ENCODE data around the gene LHFPL6.

The LHFPL6 gene

DNA sequence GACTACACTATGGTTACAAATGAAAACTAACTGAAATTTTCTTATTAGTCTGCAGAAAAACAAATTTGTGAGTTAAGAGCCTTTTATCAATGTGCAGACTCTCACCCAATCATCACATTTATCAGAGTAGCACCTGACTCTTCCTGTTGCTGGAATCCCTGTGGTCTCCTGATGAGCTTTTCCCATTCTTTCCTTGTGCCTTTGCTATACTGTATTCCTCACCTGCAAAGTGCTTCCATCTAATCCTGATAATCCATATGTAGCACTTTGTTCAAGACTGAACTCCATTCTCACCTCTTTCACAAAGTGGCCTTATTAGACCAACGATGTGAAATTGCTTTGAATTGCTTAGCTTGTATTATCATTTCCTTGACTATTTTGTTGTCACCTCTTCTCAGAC is 225.3 kb downstream of the LHFPL6 start:
- DNase-seq (ENCODE audit: low read depth) = no peak
- no peak overlapping the region for H3K4me3 ChIP-seq (ENCODE audit: control insufficient read depth, low read depth, low read length)
- TF ChIP-seq, protein P1, sequence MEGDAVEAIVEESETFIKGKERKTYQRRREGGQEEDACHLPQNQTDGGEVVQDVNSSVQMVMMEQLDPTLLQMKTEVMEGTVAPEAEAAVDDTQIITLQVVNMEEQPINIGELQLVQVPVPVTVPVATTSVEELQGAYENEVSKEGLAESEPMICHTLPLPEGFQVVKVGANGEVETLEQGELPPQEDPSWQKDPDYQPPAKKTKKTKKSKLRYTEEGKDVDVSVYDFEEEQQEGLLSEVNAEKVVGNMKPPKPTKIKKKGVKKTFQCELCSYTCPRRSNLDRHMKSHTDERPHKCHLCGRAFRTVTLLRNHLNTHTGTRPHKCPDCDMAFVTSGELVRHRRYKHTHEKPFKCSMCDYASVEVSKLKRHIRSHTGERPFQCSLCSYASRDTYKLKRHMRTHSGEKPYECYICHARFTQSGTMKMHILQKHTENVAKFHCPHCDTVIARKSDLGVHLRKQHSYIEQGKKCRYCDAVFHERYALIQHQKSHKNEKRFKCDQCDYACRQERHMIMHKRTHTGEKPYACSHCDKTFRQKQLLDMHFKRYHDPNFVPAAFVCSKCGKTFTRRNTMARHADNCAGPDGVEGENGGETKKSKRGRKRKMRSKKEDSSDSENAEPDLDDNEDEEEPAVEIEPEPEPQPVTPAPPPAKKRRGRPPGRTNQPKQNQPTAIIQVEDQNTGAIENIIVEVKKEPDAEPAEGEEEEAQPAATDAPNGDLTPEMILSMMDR (conservative IDR thresholded peaks at IDR 0.05; ENCODE audit: control insufficient read depth, insufficient read depth, low read depth, low read length) = no peak

DNA sequence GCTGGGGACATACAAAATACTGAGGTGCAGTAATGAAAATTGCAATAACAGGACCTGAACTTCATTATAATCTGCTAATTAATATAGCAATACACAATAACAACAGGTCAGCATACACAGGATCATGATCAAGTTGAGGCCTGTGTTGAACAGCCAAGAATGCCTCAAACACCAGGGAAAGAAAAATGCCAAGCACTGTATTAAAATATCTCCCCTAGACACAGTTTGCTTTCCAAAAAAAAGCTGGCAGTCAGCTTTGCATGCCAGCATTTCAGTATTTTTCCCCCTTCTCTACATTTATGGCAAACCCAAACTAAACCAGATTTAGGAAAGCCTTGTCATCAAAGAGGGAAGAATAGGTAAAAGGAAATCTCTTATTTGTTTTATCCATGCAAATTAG is 226.9 kb downstream of the LHFPL6 start:
- no peak for DNase-seq (ENCODE audit: low read depth)
- H3K4me3 ChIP-seq (ENCODE audit: control insufficient read depth, low read depth, low read length) = no peak overlapping the region
- TF ChIP-seq, protein P1 (conservative IDR thresholded peaks at IDR 0.05; ENCODE audit: control insufficient read depth, insufficient read depth, low read depth, low read length) = no peak

DNA sequence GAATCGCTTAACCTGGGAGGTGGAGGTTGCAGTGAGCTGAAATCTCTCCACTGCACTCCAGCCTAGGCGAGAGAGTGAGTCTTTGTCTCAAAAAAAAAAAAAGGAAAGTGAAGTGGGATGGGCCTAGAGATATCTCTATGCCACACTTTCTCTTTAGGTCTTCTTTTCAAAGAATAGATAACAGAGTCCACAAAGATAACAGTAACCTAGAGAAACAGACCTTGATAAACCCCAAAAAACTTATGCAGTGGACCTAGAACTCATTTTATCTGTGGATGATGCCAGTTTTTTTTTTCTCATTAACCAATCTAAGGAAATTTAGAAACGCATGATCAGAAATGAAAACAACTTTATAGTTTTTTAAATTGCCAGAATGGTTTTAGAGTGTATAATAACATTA is 227.4 kb downstream of the LHFPL6 start:
- no peak overlapping the region for H3K4me3 ChIP-seq (ENCODE audit: control insufficient read depth, low read depth, low read length)
- no peak for DNase-seq (ENCODE audit: low read depth)
- TF ChIP-seq, protein P1 (conservative IDR thresholded peaks at IDR 0.05; ENCODE audit: control insufficient read depth, insufficient read depth, low read depth, low read length) = no peak

DNA sequence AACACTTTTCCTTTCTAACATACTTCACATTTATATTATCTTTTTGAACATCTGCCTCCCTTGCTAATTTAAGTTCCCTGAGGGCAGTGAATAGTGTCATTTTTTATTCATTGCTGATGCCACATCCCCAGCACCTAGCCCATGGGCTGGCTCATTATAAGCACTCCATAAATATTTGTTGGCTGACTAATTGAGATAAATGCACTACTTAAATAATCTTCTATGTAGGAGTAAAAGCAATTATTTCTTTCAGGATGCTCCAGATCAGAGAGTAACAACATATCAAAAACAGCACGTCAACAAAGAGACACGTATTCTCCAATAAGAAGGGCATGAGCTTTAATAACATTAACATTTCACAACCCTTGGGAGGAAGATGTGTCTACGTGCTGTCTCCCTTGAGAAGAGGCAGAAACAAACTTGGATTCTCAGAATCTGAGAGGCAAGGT is 228.2 kb downstream of the LHFPL6 start:
- DNase-seq (ENCODE audit: low read depth) = no peak
- TF ChIP-seq, protein P1 (conservative IDR thresholded peaks at IDR 0.05; ENCODE audit: control insufficient read depth, insufficient read depth, low read depth, low read length) = no peak

DNA sequence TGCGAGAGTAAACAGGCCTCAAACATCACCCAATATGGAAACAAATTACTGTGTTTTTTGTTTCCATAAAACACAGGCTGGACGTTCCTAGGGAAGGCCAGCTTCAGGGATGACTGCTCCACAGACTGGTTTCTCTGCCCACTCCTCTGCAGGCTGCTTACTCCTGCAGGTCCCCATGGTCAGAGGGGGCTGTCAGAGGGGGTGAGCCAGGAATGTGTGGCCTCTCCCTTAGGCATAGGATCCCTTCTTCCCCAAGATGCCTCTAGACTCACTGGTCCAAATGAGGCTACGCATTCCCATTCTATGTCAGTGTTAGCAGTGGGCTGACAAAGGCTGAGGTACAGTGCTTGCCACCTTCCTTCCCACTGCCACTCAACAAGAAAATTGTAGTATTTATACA is 229.8 kb downstream of the LHFPL6 start:
- TF ChIP-seq, protein P1 (conservative IDR thresholded peaks at IDR 0.05; ENCODE audit: control insufficient read depth, insufficient read depth, low read depth, low read length) = no peak
- DNase-seq (ENCODE audit: low read depth) = no peak
- H3K4me3 ChIP-seq (ENCODE audit: control insufficient read depth, low read depth, low read length) = no peak overlapping the region

More for the DNA sequence above, 228.2 kb downstream of the LHFPL6 start:
- no peak overlapping the region for H3K4me3 ChIP-seq (ENCODE audit: control insufficient read depth, low read depth, low read length)

DNA sequence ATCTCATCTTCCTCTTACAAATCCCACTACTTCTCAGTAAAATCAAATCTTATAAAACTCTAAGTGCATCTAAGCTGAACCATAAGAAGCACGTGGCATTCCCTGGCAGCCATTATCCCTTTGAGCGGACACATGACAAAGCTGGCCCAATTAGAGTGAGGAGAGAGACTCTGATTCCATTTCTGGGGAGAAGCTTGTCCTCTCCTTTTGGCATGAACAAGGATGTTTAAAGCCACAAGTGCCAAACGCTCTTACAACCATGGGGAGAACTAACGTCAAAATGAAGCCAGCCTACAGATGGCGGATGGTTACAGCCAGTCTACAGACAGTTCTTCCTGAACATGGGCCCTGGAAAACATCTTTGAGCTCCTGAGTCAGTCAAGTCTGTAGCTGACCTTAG is 231.3 kb downstream of the LHFPL6 start:
- TF ChIP-seq, protein P1 (conservative IDR thresholded peaks at IDR 0.05; ENCODE audit: control insufficient read depth, insufficient read depth, low read depth, low read length) = no peak
- no peak for DNase-seq (ENCODE audit: low read depth)
- H3K4me3 ChIP-seq (ENCODE audit: control insufficient read depth, low read depth, low read length) = no peak overlapping the region

DNA sequence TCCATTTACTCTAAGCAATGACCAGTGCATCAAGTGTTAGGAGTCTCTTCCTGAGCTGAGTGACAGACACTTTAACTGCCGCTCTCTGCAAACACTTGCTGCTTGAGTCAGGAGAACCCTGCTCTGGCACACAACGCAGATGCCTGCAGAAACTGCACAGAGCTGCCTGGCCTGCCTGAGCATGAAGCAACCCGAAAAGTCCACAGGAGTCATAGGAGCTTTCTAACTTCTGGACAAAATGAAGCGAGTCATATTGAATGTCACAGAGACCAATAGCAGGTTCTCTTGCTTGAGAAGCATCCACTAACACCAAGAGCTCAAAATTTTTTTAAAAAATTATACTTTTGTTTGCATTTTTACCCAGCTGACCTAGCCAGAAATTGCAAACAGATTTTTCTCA is 232.4 kb downstream of the LHFPL6 start:
- DNase-seq (ENCODE audit: low read depth) = peak; percentile 36
- no peak overlapping the region for H3K4me3 ChIP-seq (ENCODE audit: control insufficient read depth, low read depth, low read length)
- TF ChIP-seq, protein P1 (conservative IDR thresholded peaks at IDR 0.05; ENCODE audit: control insufficient read depth, insufficient read depth, low read depth, low read length) = no peak

Measured in fibroblast of mammary gland (primary cell).